ENCODE data around the gene TCTN2. TPM values are rescaled to one million over a fixed set of nuclear protein-coding genes. Genes with fewer than 3 reads are reported as not detected.

Gene TCTN2
- total and polyA plus RNA-seq, 10 of the 15 experiments (the other 5 are each of a cell fraction or from before 2014, with no cell fraction given), result 0.55 to 5.5 (median 3.3) TPM

GRCh38 chr12:123681605-123682004, 10.7 kb downstream of the TCTN2 start:
- ATAC-seq, result peak; percentile 91
- CTCF ChIA-PET, result no interaction called here
- Histone ChIP-seq H3K9me3 (replicated peaks; ENCODE audit: control insufficient read depth, insufficient read depth, low read length) (no peaks in the 10 kb centered on the region), H3K9ac (ENCODE audit: control insufficient read depth, insufficient read depth, low read length) (no peak overlapping the region), H3K27me3 (replicated peaks in 1 of 2; ENCODE audit: control insufficient read depth in 2 of 2, insufficient read depth in 2 of 2, low read length in 1 of 2) (no peaks in the 10 kb centered on the region), H3K79me2 (ENCODE audit: control insufficient read depth, insufficient read depth, low read length) (no peaks in the 10 kb centered on the region), H3K4me2 (ENCODE audit: control insufficient read depth, insufficient read depth) (peak overlapping the region; percentile 74; the same call in 1 of the 2 replicates), H3K4me3 (no peak overlapping the region), H3K4me1 (ENCODE audit: control insufficient read depth, insufficient read depth, low read length) (peaks cover 13% of the 10 kb centered on the region), H3K27ac (ENCODE audit: control insufficient read depth, insufficient read depth) (peak overlapping the region; percentile 81), H4K20me1 (ENCODE audit: control insufficient read depth, insufficient read depth) (no peaks in the 10 kb centered on the region), H3K36me3 (ENCODE audit: control insufficient read depth in 2 of 2, insufficient read depth in 2 of 2, low read length in 1 of 2) (no peaks in the 10 kb centered on the region), H2AFZ (ENCODE audit: control insufficient read depth, low read depth, low read length) (peak overlapping the region; percentile 5)
- WGBS (ENCODE audit: insufficient coverage, insufficient replicate concordance, low lambda C conversion rate, missing lambda C conversion rate), result 0% methylated on average over 2 of the region's 2 CpGs
- in situ Hi-C loops (cut with MboI) (no loop called here), intact Hi-C loops (cut with micrococcal nuclease; ENCODE audit: unreplicated experiment) (no loop called here)
- RAD21 ChIA-PET (ENCODE audit: unreplicated experiment), result no interaction called here
- POLR2A ChIA-PET, result no interaction called here
- DNase-seq (ENCODE audit: low read depth, low spot score), result peak; percentile 37
- peak; percentile 92 for FAIRE-seq
- no TSS peak for BruUV-seq (replicated peaks)
- SMC1A ChIA-PET (ENCODE audit: uncharacterized antibody, unreplicated experiment), result interaction anchor here (1.4 to 1.5 kb wide), 2 partner anchors 23 to 32 kb away, joined by 4 to 6 read pairs; no protein-coding TSS in a partner anchor
- TF ChIP-seq ZNF384 (IDR thresholded peaks at IDR 0.05; ENCODE audit: borderline replicate concordance, low read depth, low read length) (no peak), SRF (IDR thresholded peaks at IDR 0.05; ENCODE audit: low read depth in 2 of 2, low read length in 2 of 2) (no peak), JUNB (IDR thresholded peaks at IDR 0.05) (peak; percentile 93), FOS (IDR thresholded peaks at IDR 0.05; ENCODE audit: borderline replicate concordance, extremely low read depth, insufficient read length) (no peak), GABPA (IDR thresholded peaks at IDR 0.05; ENCODE audit: low read depth) (0 out of 2 replicates have a peak, but pooled peaks have one; percentile 24), CHD1 (IDR thresholded peaks at IDR 0.05; ENCODE audit: low read depth, low read length) (no peak), POLR2AphosphoS5 (IDR thresholded peaks at IDR 0.05; ENCODE audit: low read length) (no peak), IKZF1 (conservative IDR thresholded peaks at IDR 0.05) (peak; percentile 56), NR2C1 (IDR thresholded peaks at IDR 0.05) (no peak), FOXM1 (IDR thresholded peaks at IDR 0.05; ENCODE audit: low read depth, low read length) (peak; percentile 86; the same call in 1 of the 2 replicates), RUNX3 (IDR thresholded peaks at IDR 0.05; ENCODE audit: low read length) (peak; percentile 70), NFXL1 (IDR thresholded peaks at IDR 0.05; ENCODE audit: borderline replicate concordance) (no peak), IKZF2 (IDR thresholded peaks at IDR 0.05) (peak; percentile 73 to 82), CREB1 (IDR thresholded peaks at IDR 0.05; ENCODE audit: low read depth) (0 out of 2 replicates have a peak, but pooled peaks have one; percentile 26), NFIC (IDR thresholded peaks at IDR 0.05; ENCODE audit: low read depth, low read length) (peak; percentile 87), CREM (IDR thresholded peaks at IDR 0.05; ENCODE audit: low read depth) (peak; percentile 30; the same call in 1 of the 2 replicates), TCF7 (IDR thresholded peaks at IDR 0.05; ENCODE audit: borderline replicate concordance) (0 out of 2 replicates have a peak, but pooled peaks have one; percentile 14), MEF2B (IDR thresholded peaks at IDR 0.05; ENCODE audit: partially characterized antibody, poor library complexity, severe bottlenecking) (peak; percentile 93), IRF4 (IDR thresholded peaks at IDR 0.05; ENCODE audit: low read depth, low read length) (0 out of 2 replicates have a peak, but pooled peaks have one; percentile 56), RFX5 (IDR thresholded peaks at IDR 0.05; ENCODE audit: low read depth, low read length) (no peak), ASH2L (IDR thresholded peaks at IDR 0.05; ENCODE audit: borderline replicate concordance, low read depth) (no peak), ATF7 (IDR thresholded peaks at IDR 0.05; ENCODE audit: low read depth) (peak; percentile 68; the same call in 1 of the 2 replicates), ATF2 (IDR thresholded peaks at IDR 0.05; ENCODE audit: low read length) (peak; percentile 94), MTA3 (IDR thresholded peaks at IDR 0.05; ENCODE audit: borderline replicate concordance, low read length) (peak; percentile 39; the same call in 1 of the 2 replicates), ETV6 (conservative IDR thresholded peaks at IDR 0.05 in 1 of 2, IDR thresholded peaks at IDR 0.05 in 1 of 2; ENCODE audit: borderline replicate concordance in 1 of 2, low read depth in 1 of 2) (no peak), MEF2A (IDR thresholded peaks at IDR 0.05; ENCODE audit: insufficient read depth, low read depth, low read length) (peak; percentile 84), PAX8 (IDR thresholded peaks at IDR 0.05) (no peak), CEBPB (IDR thresholded peaks at IDR 0.05; ENCODE audit: borderline replicate concordance in 1 of 2, low read depth in 2 of 2, low read length in 2 of 2) (peak in 1 of 2 experiments; percentile 76; a peak in 1 of 4 replicates)
